Measurements from ENCODE around the gene FGR.
"Not testable (repeated sequence)": the region's sequence is repeated elsewhere in the genome, so short reads cannot be mapped to it uniquely, and the experiment has no call there.

- not testable (repeated sequence) for TF ChIP-seq CTCF, EZH2 (IDR thresholded peaks at IDR 0.05)
Observed at GRCh38 chr1:27680225-27680791, 45.3 kb upstream of the FGR start.
